Parathyroid adenoma (tissue), 2 donors: ENCODE data around the gene COL2A1.

Experiments
- H2AFZ ChIP-seq: fragments of 300-600 bp; sonication (generic); one replicate; pipeline ENCODE4 v1.7.0; 2017; ENCODE audit warnings: antibody characterized with exemption, mild to moderate bottlenecking
- H3K27ac ChIP-seq: fragments of 300-600 bp; sonication (generic); one replicate; pipeline ENCODE4 v1.7.0; 2017
- H3K27me3 ChIP-seq: fragments of 300-600 bp; sonication (generic); one replicate; pipeline ENCODE4 v1.7.0; 2017; ENCODE audit warnings: low read length; ENCODE audit not compliant: control insufficient read depth, insufficient read depth
- H3K36me3 ChIP-seq: fragments of 300-600 bp; sonication (generic); one replicate; pipeline ENCODE4 v1.7.0; 2017; ENCODE audit warnings: low read length; ENCODE audit not compliant: control insufficient read depth, insufficient read depth
- H3K4me1 ChIP-seq: fragments of 300-600 bp; sonication (generic); one replicate; pipeline ENCODE4 v1.7.0; 2017; ENCODE audit warnings: control low read depth
- H3K4me2 ChIP-seq: fragments of 300-600 bp; sonication (generic); one replicate; pipeline ENCODE4 v1.7.0; 2017; ENCODE audit warnings: low read length
- H3K4me3 ChIP-seq: fragments of 300-600 bp; sonication (generic); one replicate; pipeline ENCODE4 v1.7.0; 2017; ENCODE audit warnings: low read depth, low read length
- H3K79me2 ChIP-seq: fragments of 300-600 bp; sonication (generic); one replicate; pipeline ENCODE4 v1.7.0; 2017; ENCODE audit warnings: control low read depth
- H3K9ac ChIP-seq: fragments of 300-600 bp; sonication (generic); one replicate; pipeline ENCODE4 v1.7.0; 2017; ENCODE audit warnings: mild to moderate bottlenecking
- H3K9me3 ChIP-seq: fragments of 300-600 bp; sonication (generic); one replicate; pipeline ENCODE4 v1.7.0; 2017; ENCODE audit warnings: low read length; ENCODE audit not compliant: control insufficient read depth
- CTCF ChIP-seq: fragments of 300-600 bp; sonication (generic); IDR thresholded peaks from one replicate; pipeline ENCODE4 v1.7.0; 2017; ENCODE audit warnings: antibody characterized with exemption, mild to moderate bottlenecking
- donor health status: primary hyperparathyroidism.

Gene COL2A1

GRCh38 chr12:48032597-48032996 is 28.3 kb upstream of the COL2A1 start:
- peaks cover 13% of the 10 kb centered on the region for H3K4me1 ChIP-seq
- H3K9ac ChIP-seq = no peak overlapping the region
- no peaks in the 10 kb centered on the region for H3K79me2 ChIP-seq
- no peak overlapping the region for H2AFZ ChIP-seq
- H3K27me3 ChIP-seq = no peaks in the 10 kb centered on the region
- no peak for TF ChIP-seq CTCF
- H3K9me3 ChIP-seq = no peaks in the 10 kb centered on the region
- no peak overlapping the region for H3K4me2 ChIP-seq
- H3K4me3 ChIP-seq = no peak overlapping the region
- no peak overlapping the region for H3K27ac ChIP-seq
- H3K36me3 ChIP-seq = no peaks in the 10 kb centered on the region

GRCh38 chr12:48031135-48031960 is 27.1 kb upstream of the COL2A1 start:
- Histone ChIP-seq H3K4me1 (peaks cover 13% of the 10 kb centered on the region), H3K79me2 (no peaks in the 10 kb centered on the region), H3K4me3 (no peak overlapping the region), H3K9ac (no peak overlapping the region), H3K9me3 (no peaks in the 10 kb centered on the region), H2AFZ (no peak overlapping the region), H3K36me3 (no peaks in the 10 kb centered on the region), H3K27ac (no peak overlapping the region), H3K27me3 (no peaks in the 10 kb centered on the region), H3K4me2 (no peak overlapping the region)
- TF ChIP-seq CTCF = no peak

GRCh38 chr12:48030173-48030650 is 25.9 kb upstream of the COL2A1 start:
- H3K4me3 ChIP-seq = no peak overlapping the region
- no peaks in the 10 kb centered on the region for H3K9me3 ChIP-seq
- no peaks in the 10 kb centered on the region for H3K27me3 ChIP-seq
- no peak overlapping the region for H3K9ac ChIP-seq
- no peaks in the 10 kb centered on the region for H3K79me2 ChIP-seq
- TF ChIP-seq CTCF = no peak
- H2AFZ ChIP-seq = peak overlapping the region; percentile 65
- H3K27ac ChIP-seq = no peak overlapping the region
- H3K36me3 ChIP-seq = no peaks in the 10 kb centered on the region
- no peak overlapping the region for H3K4me2 ChIP-seq
- H3K4me1 ChIP-seq = peaks cover 13% of the 10 kb centered on the region

- peak overlapping the region; percentile 65 for H2AFZ ChIP-seq
- no peaks in the 10 kb centered on the region for H3K79me2 ChIP-seq
- H3K36me3 ChIP-seq = no peaks in the 10 kb centered on the region
- H3K27me3 ChIP-seq = no peaks in the 10 kb centered on the region
- no peak overlapping the region for H3K4me2 ChIP-seq
- peaks cover 13% of the 10 kb centered on the region for H3K4me1 ChIP-seq
- H3K9me3 ChIP-seq = no peaks in the 10 kb centered on the region
- H3K27ac ChIP-seq = no peak overlapping the region
- TF ChIP-seq CTCF = no peak
- H3K4me3 ChIP-seq = no peak overlapping the region
- no peak overlapping the region for H3K9ac ChIP-seq
These were observed 25.4 kb upstream of the COL2A1 start for GRCh38 chr12:48029491-48030172.
